Stimulated activated CD4-positive, alpha-beta T cell treated with anti-CD3 and anti-CD28 coated beads, TNF-alpha, amount 100 ng/mL, for 48 hours (primary cell): Measurements from ENCODE around the gene ZKSCAN1.
A peak's percentile ranks its signal among the peaks of the same experiment; 100 is the strongest.

Source experiments
- DNase-seq, 3 donors: peaks; one replicate each; pipeline ENCODE4 v3.0.0-alpha.2; 2020; ENCODE audit warnings: low read depth in 3 of 3

The ZKSCAN1 gene

GRCh38 chr7:100080907-100081534 is 65.6 kb downstream of the ZKSCAN1 start:
- no peak for DNase-seq

- peak; percentile 97 to 98 (median 97) for DNase-seq
These were observed 66.2 kb downstream of the ZKSCAN1 start, which contains the start of gene ZNF3 for GRCh38 chr7:100081535-100082102. TSS of gene ZNF3 (minus strand) at chr7:100081723. CDS start at chr7:100077357, 4,366 bp downstream.

GRCh38 chr7:100082978-100083377 is 67.6 kb downstream of the ZKSCAN1 start:
- no peak for DNase-seq

GRCh38 chr7:100085515-100085914 is 70.1 kb downstream of the ZKSCAN1 start:
- DNase-seq = no peak

- DNase-seq = no peak
These were observed 71.8 kb downstream of the ZKSCAN1 start for GRCh38 chr7:100087055-100087750.

- no peak for DNase-seq
These were observed 72.8 kb downstream of the ZKSCAN1 start for GRCh38 chr7:100088095-100088620.

- DNase-seq = peak; percentile 70 to 87 (median 86)
These were observed 73.4 kb downstream of the ZKSCAN1 start, which contains the start of gene COPS6 for GRCh38 chr7:100088621-100089457. TSS of gene COPS6 (plus strand) at chr7:100088969. CDS start at chr7:100088991, 22 bp downstream.

- no peak for DNase-seq
These were observed 74.2 kb downstream of the ZKSCAN1 start for GRCh38 chr7:100089458-100090196.

GRCh38 chr7:100090527-100091410 is 75.4 kb downstream of the ZKSCAN1 start:
- no peak for DNase-seq
